GM18868 (cell line): ENCODE results near the gene RDX.
"Not testable (repeated sequence)": the region's sequence is repeated elsewhere in the genome, so short reads cannot be mapped to it uniquely, and the experiment has no call there.

Experiments
- ATAC-seq: cut with Tn5 transposase; IDR thresholded peaks from one replicate; pipeline ENCODE4 v1.9.1; 2021; ENCODE audit warnings: mild to moderate bottlenecking, moderate library complexity; ENCODE audit not compliant: unreplicated experiment

Gene RDX

DNA sequence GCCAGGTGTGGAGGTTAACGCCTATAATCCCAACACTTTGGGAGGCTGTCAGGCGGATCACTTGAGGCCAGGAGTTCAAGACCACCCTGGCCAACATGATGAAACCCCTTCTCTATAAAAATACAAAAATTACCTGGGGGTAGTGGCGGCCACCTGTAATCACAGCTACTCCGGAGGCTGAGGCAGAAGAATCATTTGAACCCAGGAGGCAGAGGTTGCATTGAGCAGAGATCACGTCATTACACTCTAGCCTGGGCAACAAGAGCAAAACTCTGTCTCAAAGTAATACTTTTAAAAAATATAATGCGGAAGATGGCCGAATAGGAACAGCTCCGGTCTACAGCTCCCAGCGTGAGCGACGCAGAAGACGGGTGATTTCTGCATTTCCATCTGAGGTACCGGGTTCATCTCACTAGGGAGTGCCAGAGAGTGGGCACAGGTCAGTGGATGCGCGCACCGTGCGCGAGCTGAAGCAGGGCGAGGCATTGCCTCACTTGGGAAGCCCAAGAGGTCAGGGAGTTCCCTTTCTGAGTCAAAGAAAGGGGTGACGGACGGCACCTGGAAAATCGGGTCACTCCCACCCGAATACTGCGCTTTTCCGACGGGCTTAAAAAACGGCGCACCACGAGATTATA, 87.6 kb downstream of the RDX start:
- not testable (repeated sequence) for ATAC-seq

DNA sequence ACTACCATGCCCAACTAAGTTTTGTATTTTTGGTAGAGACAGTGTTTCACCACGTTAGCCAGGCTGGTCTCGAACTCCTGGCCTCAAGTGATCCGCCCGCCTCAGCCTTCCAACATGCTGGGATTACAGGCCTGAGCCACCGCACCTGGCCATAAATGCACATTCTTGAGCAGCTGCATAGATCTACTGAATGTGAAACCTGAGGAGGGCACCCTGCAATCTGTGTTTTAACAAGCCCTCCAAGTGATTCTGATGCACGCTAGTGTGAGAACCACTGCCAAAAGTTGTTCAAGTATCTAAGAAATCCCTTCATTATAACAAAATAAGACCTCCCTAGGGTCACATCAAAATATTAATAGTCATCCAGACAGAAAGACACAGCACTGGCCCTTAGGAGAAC, 89.3 kb downstream of the RDX start:
- ATAC-seq = no peak

DNA sequence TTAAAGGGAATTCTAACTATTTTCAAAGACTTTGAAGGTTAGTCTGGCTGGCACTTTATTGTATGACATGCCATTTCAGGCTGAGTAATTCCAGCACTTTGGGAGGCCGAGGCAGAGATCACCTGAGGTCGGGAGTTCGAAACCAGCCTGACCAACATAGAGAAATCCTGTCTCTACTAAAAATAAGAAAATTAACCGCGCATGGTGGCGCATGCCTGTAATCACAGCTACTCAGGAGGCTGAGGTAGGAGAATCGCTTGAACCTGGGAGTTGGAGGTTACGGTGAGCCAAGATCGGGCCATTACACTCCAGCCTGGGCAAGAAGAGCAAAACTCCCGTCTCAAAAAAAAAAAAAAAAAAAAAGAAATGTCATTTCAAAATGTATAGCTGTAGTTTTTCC, 95.6 kb downstream of the RDX start:
- no peak for ATAC-seq

DNA sequence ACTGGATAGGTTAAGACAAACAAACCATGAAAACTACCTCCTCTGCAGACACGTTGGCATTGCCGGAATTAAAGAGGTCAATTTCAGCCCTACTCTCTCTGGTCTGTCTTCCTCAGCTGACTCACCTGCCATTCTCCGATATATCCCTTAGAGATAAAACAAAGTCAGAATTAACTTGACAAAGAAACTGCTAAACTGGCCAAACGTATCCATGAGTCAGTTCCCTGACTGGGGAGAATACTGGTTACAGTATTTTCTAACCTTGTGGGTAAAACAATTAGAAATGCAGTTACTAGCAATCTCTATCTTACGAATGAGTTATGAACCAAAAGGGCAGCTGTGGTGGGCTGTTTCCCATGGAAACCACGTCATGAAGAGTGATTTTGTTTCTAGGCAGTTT, 96.2 kb downstream of the RDX start:
- ATAC-seq = no peak

DNA sequence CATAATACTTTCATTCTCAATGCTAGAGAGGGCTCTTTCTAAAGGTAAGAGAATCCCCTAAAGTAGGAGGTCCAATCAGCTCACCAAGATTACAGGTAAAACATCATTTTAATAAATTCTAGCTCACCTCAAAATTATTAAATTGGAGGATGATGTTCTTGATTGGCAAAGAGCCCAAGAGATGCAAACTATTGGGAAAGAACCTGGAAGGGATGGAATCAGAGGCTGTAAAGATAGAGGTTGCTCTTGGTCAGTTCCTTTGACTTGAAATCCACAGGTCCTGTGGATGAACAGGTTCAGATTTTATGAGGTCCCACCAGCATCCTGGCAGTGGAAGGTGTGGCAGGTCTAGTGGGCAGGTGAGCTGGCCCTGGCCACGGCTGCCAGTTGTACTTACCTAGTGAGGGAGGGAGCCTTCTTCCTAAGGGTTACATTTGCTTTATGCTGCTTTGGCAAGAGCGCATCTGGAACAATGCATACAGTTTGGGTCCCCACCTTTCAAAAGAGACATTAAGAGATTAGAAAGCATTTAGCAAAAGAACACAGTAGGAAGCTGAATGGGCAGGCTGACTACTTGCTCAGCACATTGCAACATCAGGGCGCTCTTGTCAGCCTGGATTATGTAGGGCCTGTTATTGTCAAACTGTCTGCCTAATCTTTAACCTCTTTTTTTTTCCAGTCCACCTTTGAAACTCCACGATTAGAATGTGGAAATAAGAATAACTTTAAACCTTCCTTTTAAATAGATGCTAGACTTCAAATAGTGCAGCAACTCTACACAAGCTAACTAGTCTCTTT, 97.0 kb downstream of the RDX start:
- no peak for ATAC-seq

DNA sequence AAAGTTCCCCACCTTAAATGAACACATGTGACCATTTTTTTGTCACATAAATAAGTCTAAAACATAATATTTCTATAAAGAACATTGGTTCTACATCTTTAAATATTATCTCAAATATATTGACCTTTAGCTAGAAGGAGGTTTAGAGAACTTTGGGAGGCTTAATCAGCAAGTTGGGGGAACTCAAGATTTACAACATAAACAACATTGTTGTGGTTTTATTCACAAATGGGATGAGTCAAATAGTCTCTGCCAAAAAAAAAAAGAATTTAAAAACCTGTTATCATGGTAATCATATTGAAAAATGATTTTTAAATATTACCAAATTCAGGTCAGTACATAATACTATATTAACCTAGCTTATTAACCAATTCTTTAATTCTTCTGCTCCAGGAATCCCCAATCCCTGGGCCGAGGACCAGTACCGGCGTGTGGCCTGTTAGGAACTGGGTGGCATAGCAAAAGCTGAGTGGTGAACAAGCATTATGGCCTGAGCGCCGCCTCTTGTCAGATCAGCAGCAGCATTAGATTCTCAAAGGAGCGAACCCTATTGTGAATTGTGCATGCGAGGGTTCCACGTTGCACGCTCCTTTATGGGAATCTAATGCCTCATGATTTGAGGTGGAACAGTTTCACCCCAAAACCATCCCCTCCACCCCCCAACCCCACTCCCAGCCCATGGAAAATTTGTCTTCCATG, 98.2 kb downstream of the RDX start:
- no peak for ATAC-seq

DNA sequence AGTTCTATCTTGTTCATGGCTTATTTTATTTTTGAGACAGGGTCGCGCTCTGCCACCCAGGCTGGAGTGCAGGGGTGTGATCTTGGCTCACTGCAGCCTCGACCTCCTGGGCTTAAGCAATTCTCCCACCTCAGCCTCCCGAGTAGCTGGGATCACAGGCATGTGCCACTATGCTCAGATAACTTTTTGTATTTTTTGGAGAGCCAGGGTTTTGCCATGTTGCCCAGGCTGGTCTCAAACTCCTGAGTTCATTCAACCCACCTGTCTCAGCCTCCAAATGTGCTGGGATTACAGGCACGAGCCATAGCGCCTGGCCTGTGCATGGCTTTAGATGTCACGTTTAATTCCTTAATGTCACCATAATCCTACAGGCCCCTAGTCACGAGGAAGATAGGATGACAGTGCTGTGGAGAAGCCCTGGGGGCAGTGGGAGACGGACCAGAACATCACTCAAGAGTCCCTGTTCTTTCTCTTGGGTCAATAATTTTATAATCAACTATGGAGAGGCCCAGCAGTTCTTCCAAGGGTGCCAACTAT, 99.5 kb downstream of the RDX start:
- no peak for ATAC-seq

DNA sequence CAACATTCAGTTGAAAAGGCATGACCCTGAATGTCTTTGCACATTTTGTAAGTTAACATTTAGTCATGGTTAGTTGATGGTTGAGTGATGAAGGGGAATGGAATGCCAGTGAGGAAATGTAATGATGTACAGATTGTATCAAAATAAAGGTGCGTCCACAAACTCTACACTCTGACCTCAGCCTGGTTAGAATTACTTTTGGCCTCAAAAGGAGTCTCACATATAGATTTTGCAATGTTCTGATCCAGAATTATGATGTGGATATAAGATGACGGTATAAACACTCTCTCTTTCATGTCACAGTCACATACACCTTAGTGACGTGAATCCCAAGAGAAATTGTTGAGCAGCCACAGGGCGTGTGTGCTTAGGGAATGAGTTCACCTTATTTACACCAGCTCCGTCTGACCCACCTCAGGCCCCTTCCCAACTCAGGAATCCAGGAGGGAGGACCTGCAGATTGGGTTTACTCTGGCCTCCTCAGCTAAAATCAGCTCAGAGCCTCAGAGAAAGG, 100.1 kb downstream of the RDX start:
- ATAC-seq = no peak

DNA sequence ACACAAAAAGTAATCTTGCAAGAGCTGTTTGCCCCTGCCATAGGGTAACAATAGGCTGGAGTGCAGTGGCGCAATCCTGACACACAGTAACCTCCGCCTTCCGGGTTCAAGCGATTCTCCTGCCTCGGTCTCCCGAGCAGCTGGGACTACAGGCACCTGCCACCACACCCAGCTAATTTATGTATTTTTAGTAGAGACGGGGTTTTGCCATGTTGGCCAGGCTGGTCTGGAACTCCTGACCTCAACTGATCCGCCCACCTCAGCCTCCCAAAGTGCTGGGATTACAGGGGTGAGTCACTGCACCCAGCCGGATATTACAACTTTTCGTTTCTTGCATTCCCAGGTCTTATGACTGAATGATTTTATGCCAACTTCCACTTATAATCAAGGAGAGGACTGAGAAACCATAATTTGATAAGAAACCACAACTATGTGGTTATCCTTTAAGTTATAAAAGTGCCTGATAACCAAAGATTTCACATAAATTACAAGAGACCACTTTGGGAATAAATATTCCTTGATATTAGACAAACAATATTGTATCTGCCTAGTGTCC, 102.1 kb downstream of the RDX start:
- not testable (repeated sequence) for ATAC-seq

DNA sequence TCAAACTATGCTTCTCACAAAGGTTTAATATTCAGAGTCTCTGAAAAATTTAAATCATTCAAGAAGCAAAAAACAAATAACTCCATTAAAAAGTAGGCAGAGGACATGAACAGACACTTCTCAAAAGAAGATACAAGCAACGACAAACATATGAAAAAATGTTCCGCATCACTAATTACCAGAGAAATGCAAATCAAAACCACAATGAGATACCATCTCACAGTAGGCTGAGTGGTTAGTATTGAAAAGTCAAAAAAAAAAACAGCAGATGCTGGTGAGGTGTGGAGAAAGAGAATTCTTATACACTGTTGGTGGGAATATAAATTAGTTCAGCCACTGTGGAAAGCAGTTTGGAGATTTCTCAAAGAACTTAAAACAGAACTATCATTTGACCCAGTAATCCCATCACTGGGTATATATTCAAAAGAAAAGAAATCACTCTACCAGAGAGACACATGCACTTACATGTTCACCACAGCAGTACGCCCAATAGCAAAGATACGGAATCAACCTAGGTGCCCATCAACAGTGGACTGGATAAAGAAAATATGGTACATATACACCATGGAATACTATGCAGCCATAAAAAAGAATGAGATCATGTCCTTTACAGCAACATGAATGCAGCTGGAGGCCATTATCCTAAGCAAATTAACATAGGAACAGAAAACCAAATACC, 103.7 kb downstream of the RDX start:
- peak; percentile 72 for ATAC-seq

DNA sequence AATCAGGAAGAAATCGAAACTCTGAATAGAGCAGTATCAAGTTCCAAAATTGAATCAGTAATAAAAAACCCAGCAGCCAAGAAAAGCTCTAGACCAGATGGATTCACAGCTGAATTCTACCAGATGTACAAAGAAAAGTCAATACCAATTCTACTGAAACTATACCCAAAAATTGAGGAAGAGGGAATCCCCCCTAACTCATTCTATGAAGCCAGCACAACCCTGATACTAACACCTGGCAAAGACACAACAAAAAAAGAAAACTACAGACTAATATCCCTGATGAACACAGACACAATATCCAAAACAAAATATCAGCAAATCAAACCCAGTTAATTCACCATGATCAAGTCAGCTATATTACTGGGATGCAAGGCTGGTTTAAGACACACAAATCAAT, 105.5 kb downstream of the RDX start:
- ATAC-seq = no peak

DNA sequence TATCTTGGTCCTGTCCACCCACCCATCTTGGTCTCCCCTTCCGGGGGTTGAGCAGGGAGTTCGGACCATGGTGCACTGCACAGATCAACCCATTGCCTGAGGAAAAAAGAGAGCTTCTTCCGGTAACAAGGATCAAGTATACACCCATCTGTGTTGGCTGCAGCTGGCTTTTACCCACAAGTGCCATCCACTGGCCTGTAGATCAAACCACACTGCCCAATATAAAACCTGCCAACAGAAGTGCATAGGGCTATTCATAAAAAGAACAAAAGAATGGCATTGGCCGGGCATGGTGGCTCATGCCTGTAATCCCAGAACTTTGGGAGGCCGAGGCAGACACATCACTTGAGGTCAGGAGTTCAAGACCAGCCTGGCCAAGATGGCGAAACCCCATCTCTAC, 108.7 kb downstream of the RDX start:
- no peak for ATAC-seq

DNA sequence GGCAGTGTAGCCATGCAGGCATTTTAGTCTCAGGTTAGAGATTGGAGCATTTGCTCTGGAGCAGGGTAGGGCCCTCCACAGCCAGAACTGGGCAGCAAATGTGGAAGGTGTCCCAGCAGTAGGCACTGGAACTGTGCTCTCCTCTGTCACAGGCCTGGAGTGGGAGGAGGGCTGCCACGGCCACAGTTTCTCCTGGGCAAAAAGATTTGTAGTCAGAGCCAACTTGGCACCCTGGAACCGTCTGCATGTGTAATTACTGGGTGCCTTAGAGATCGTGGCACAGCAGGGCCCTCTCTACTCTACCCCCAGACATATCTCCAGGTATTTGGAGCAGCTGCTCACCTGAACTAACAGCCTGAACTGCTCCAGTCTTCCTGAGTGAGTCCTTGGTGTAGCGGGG, 109.5 kb downstream of the RDX start:
- no peak for ATAC-seq

DNA sequence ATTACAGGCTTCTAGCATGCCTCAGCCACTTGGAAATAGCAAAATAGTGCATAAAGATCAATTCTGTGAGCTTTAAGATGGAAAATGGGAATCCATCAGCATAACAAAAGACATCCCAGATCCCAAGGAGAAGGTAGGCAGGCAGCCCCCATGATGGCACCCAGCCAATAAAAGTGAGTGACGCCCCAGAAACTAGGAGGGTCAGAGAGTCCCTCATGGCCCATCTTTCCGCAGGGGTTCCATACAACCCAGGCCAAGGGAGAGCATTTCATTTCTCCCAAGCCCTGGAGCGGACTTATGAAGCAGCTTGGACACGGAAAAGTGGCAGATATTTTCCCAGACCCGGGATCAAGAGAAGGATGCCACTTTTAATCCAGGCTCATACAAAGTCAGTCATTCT, 110.0 kb downstream of the RDX start:
- ATAC-seq = no peak

DNA sequence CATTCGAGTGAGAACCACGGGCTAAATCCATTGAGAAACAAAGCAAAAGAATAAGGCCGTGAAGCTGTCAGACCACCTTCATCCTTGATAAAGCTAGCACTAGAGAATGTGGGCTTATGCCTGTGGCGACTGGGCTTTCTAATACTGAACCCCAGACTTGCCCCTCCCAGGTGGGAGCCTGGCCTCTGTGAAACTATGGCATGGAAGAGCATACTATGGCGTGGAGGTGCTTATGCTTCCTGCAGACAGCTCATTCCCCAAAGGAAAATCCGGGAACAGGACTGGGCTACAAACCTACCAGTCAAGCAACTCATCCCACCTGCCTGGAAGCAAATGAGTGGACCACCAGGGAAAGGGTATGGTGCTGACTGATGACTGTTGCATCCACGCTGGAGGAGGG, 110.8 kb downstream of the RDX start:
- no peak for ATAC-seq

DNA sequence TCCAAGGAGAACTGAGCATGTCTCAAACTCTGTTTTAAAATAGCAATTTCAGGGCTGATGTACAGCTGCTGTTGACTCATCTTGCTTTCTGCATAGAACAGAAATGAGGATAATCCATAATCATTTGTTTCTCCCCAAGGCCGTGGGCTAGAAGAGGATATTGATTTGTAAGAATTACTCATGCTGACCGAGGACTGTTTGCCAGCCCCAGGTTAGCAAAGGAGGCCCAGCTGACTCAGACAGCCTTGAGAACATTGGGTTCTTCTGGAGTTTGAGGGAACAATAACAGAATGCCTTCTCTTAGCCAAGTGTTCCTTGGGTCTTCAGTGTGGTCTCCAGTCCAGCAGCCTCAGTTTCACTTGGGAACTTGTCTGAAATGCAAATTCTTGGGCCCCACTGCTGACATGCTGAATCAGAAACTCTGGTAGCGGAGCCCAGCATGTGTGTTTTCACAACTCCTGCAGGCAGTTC, 111.3 kb downstream of the RDX start:
- no peak for ATAC-seq

DNA sequence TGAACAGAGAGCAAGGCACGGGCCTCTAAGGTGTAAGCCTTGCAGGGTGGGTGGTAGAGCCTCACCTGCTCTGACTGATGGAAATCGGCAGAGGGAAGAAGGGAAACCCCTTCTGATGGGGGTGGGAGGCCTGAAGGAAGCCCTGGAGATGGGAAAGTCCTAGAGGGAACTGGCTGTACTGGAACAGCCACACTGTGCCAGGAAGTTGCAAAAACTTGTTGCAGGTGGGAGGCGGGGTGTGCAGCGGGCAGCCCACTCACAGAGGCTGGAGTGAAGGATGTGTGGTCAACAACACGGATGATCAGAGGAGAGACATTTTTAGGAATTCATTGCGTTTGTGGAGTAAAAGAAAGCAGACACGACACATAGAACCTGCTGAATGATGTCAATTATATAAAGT, 112.0 kb downstream of the RDX start:
- no peak for ATAC-seq

DNA sequence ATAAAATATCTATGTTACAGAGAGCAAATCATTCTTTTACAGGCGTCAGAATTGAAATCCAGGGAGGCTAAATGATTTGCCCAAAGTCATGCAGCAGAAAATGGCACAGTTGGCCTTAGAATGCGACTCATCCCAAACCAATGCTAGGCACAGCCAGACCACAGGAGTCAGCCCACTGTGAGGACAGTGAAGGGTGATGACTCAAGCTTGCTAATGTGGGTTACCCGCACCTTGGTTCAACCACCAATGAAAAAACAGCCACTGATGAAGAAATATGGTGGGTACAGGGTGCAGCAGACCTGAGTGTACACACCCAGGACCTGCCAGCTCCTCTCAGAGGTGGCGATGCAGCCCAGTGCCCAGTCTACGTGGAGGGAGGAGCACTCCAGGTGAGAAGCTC, 113.5 kb downstream of the RDX start:
- ATAC-seq = no peak

DNA sequence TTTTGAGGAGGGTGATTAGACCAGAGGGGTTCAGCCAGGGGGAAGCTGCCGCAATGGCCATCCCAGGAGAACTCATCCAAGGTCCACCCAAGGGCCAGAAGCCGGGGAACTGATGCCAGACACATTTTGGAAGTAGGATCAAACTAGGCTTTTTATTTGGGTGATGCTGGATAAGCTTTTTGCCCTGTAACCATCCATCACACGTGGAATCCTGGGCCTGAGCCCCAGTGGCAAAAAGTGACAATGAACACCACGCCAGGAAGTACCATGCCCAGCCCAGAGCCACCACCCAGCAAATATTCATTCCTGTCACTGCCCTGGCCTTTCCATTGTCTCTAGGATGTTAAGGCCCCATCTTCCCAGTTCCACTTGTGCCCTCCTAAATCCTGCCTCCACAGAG, 117.3 kb downstream of the RDX start:
- no peak for ATAC-seq

DNA sequence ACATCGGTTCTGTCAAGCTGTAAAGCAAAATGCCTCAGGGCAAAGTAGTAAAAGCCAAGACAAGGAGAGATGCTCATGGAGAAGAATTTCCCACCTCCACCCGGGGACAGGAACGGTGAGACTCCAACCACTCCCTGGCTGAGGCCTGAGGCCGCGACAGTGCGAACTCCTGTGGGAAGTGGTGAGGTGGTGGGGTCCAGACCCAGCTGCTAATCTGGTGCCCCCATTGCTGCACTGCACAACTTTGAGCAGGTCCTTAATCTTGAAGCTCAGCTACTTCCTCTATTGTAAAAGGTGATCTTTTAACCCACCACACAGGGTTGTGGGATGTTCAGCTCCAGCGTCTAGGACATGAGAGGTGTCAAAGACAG, 119.3 kb downstream of the RDX start:
- no peak for ATAC-seq
